ENCODE results near the gene NELL1.

GRCh38 chr11:21390430-21390829 is 721.0 kb downstream of the NELL1 start:
- TF ChIP-seq CTCF (conservative IDR thresholded peaks at IDR 0.05; ENCODE audit: low read length), result no peak
- TF ChIP-seq EZH2phosphoT487 (IDR thresholded peaks at IDR 0.05; ENCODE audit: borderline replicate concordance), result no peak
